Measurements from ENCODE around the gene ABTB2. TPM values are rescaled to one million over a fixed set of nuclear protein-coding genes. Genes with fewer than 3 reads are reported as not detected.

Gene ABTB2
- polyA plus RNA-seq, 1 of the 3 experiments (the other 2 are of a cell fraction): 7.8 TPM

- no peak for TF ChIP-seq TAF1 (IDR thresholded peaks at IDR 0.05; ENCODE audit: borderline replicate concordance, low read depth, low read length)
- peak; percentile 80 for TF ChIP-seq PBX3 (IDR thresholded peaks at IDR 0.05)
Observed at GRCh38 chr11:34380696-34381095, 22.9 kb upstream of the ABTB2 start (continued).

GRCh38 chr11:34379539-34379938 lies 21.7 kb upstream of the ABTB2 start:
- H3K9me2 ChIP-seq: no peaks in the 10 kb centered on the region
- ChIA-PET CTCF (interaction anchor here (0.9 to 1.5 kb wide), 2 partner anchors 14 to 113 kb away, joined by 3 read pairs; no protein-coding TSS in a partner anchor), POLR2A (no interaction called here)
- no peaks in the 10 kb centered on the region for H3K4me1 ChIP-seq (ENCODE audit: control insufficient read depth in 1 of 2, insufficient read depth in 2 of 2, low read depth in 1 of 2, low read length in 1 of 2)
- no peaks in the 10 kb centered on the region for H3K27me3 ChIP-seq (ENCODE audit: insufficient read depth)
- no peak for TF ChIP-seq REST (IDR thresholded peaks at IDR 0.05; ENCODE audit: low read depth, low read length)
- no peak for TF ChIP-seq EP300 (IDR thresholded peaks at IDR 0.05; ENCODE audit: borderline replicate concordance in 1 of 2, low read depth in 1 of 2, low read length in 1 of 2)
- TF ChIP-seq YY1 (IDR thresholded peaks at IDR 0.05; ENCODE audit: low read depth): no peak
- TF ChIP-seq RXRA (IDR thresholded peaks at IDR 0.05; ENCODE audit: borderline replicate concordance, low read depth): no peak
- TF ChIP-seq GATA2 (CRISPR knock-in tag; IDR thresholded peaks at IDR 0.05): no peak
- no peak for TF ChIP-seq POLR2AphosphoS5 (IDR thresholded peaks at IDR 0.05; ENCODE audit: low read depth, low read length)
- peaks cover 5% of the 10 kb centered on the region; the same call in 1 of the 2 replicates for H3K9me3 ChIP-seq
- no peaks in the 10 kb centered on the region for H3F3A ChIP-seq (replicated peaks; ENCODE audit: insufficient read depth)
- no peaks in the 10 kb centered on the region for H3K79me2 ChIP-seq (ENCODE audit: insufficient read depth)
- no peaks in the 10 kb centered on the region for H3K36me3 ChIP-seq (replicated peaks in 1 of 2; ENCODE audit: control insufficient read depth in 1 of 2, insufficient read depth in 2 of 2, low read length in 1 of 2)
- H3K27ac ChIP-seq (ENCODE audit: low read depth in 2 of 2, low read length in 1 of 2): no peak overlapping the region
- no peak for DNase-seq
- 57% methylated on average over 1 of the region's 1 CpG for WGBS (ENCODE audit: low lambda C conversion rate)
- no peak overlapping the region for H3K9ac ChIP-seq
- no peaks in the 10 kb centered on the region for H4K20me1 ChIP-seq (ENCODE audit: insufficient read depth)
- H3K4me3 ChIP-seq (ENCODE audit: low read depth in 2 of 2, low read length in 1 of 2): no peak overlapping the region; a peak in 1 of 4 replicates
- no peak overlapping the region for H2AFZ ChIP-seq (ENCODE audit: low read depth)
- H3K4me2 ChIP-seq: no peak overlapping the region

- H3K4me3 ChIP-seq (ENCODE audit: low read depth in 2 of 2, low read length in 1 of 2): no peak overlapping the region; a peak in 1 of 4 replicates
- no peak for DNase-seq
- H3F3A ChIP-seq (replicated peaks; ENCODE audit: insufficient read depth): no peaks in the 10 kb centered on the region
- no peaks in the 10 kb centered on the region for H3K9me2 ChIP-seq
- H4K20me1 ChIP-seq (ENCODE audit: insufficient read depth): no peaks in the 10 kb centered on the region
- no peak overlapping the region for H2AFZ ChIP-seq (ENCODE audit: low read depth)
- no peaks in the 10 kb centered on the region for H3K4me1 ChIP-seq (ENCODE audit: control insufficient read depth in 1 of 2, insufficient read depth in 2 of 2, low read depth in 1 of 2, low read length in 1 of 2)
- H3K27me3 ChIP-seq (ENCODE audit: insufficient read depth): no peaks in the 10 kb centered on the region
- ChIA-PET CTCF (interaction anchor here (0.9 to 1.5 kb wide), 2 partner anchors 13 to 113 kb away, joined by 3 read pairs; no protein-coding TSS in a partner anchor), POLR2A (no interaction called here)
- H3K27ac ChIP-seq (ENCODE audit: low read depth in 2 of 2, low read length in 1 of 2): no peak overlapping the region
- no peak for TF ChIP-seq RCOR1 (IDR thresholded peaks at IDR 0.05; ENCODE audit: low read length)
- TF ChIP-seq NRF1 (IDR thresholded peaks at IDR 0.05; ENCODE audit: low read depth, low read length): no peak
- TF ChIP-seq MEF2A (IDR thresholded peaks at IDR 0.05; ENCODE audit: borderline replicate concordance, low read depth): no peak
- no peak for TF ChIP-seq ZBTB33 (IDR thresholded peaks at IDR 0.05; ENCODE audit: borderline replicate concordance, low read depth)
- no peak for TF ChIP-seq FOXM1 (IDR thresholded peaks at IDR 0.05; ENCODE audit: low read depth)
- no peak for TF ChIP-seq CHD2 (IDR thresholded peaks at IDR 0.05; ENCODE audit: low read length, partially characterized antibody)
- no peak for TF ChIP-seq TAF1 (IDR thresholded peaks at IDR 0.05; ENCODE audit: borderline replicate concordance, low read depth, low read length)
- no peak for TF ChIP-seq USF2 (IDR thresholded peaks at IDR 0.05; ENCODE audit: borderline replicate concordance, low read depth, low read length)
- no peak for TF ChIP-seq MAX (IDR thresholded peaks at IDR 0.05; ENCODE audit: low read depth)
- TF ChIP-seq SIN3A (IDR thresholded peaks at IDR 0.05; ENCODE audit: borderline replicate concordance, low read depth, low read length): no peak
- TF ChIP-seq TCF12 (IDR thresholded peaks at IDR 0.05): no peak
- no peak for TF ChIP-seq EZH2phosphoT487 (IDR thresholded peaks at IDR 0.05; ENCODE audit: borderline replicate concordance, low read depth)
- no peaks in the 10 kb centered on the region for H3K36me3 ChIP-seq (replicated peaks in 1 of 2; ENCODE audit: control insufficient read depth in 1 of 2, insufficient read depth in 2 of 2, low read length in 1 of 2)
- no peaks in the 10 kb centered on the region for H3K79me2 ChIP-seq (ENCODE audit: insufficient read depth)
- peaks cover 5% of the 10 kb centered on the region; the same call in 1 of the 2 replicates for H3K9me3 ChIP-seq
- WGBS (ENCODE audit: low lambda C conversion rate): no CpG with 5 or more reads among the region's 1 CpG
- H3K9ac ChIP-seq: no peak overlapping the region
- H3K4me2 ChIP-seq: no peak overlapping the region
Observed at GRCh38 chr11:34379079-34379478, 21.3 kb upstream of the ABTB2 start.

All from SK-N-SH (cell line).